Measurements from ENCODE around the gene KANSL3. TPM values are rescaled to one million over a fixed set of nuclear protein-coding genes. Genes with fewer than 3 reads are reported as not detected.

Gene KANSL3
- polyA plus RNA-seq, 1 donor (not counting 4 experiments of a cell fraction or from before 2014, with no cell fraction given) = 11.4 TPM

GRCh38 chr2:96685577-96686459 is 47.7 kb upstream of the KANSL3 start:
- Histone ChIP-seq H3K79me2 (ENCODE audit: control insufficient read depth, insufficient read depth, low read length) (no peaks in the 10 kb centered on the region), H3K9me1 (ENCODE audit: control insufficient read depth, extremely low read depth, insufficient read depth, low read length) (no peaks in the 10 kb centered on the region), H4K20me1 (ENCODE audit: control insufficient read depth, extremely low read depth, insufficient read depth, low read length) (no peaks in the 10 kb centered on the region), H3K27me3 (ENCODE audit: control insufficient read depth, extremely low read depth, insufficient read depth, low read length) (peaks cover 21% of the 10 kb centered on the region), H3K4me3 (ENCODE audit: control insufficient read depth in 2 of 3, extremely low read depth in 1 of 3, insufficient read depth in 2 of 3, low read depth in 1 of 3, low read length in 3 of 3) (no peak overlapping the region), H3K36me3 (ENCODE audit: control insufficient read depth in 2 of 2, extremely low read depth in 1 of 2, insufficient read depth in 2 of 2, low read length in 2 of 2) (no peaks in the 10 kb centered on the region), H2AFZ (ENCODE audit: control insufficient read depth, low read length) (no peak overlapping the region), H3K27ac (ENCODE audit: control insufficient read depth, insufficient read depth, low read length) (no peak overlapping the region), H3K9me3 (ENCODE audit: control insufficient read depth, low read depth, low read length) (no peaks in the 10 kb centered on the region), H3K9ac (ENCODE audit: control insufficient read depth, extremely low read depth, insufficient read depth, low read length) (no peak overlapping the region), H3K4me1 (ENCODE audit: control insufficient read depth, extremely low read depth, insufficient read depth, low read length) (no peaks in the 10 kb centered on the region), H3K4me2 (ENCODE audit: control insufficient read depth, extremely low read depth, insufficient read depth, low read depth, low read length) (no peak overlapping the region)
- TF ChIP-seq EZH2 (IDR thresholded peaks at IDR 0.05; ENCODE audit: low read length) (no peak), CTCF (optimal IDR thresholded peaks at IDR 0.05 in 1 of 3, IDR thresholded peaks at IDR 0.05 in 1 of 3, conservative IDR thresholded peaks at IDR 0.05 in 1 of 3; ENCODE audit: extremely low read depth in 1 of 3, insufficient read depth in 2 of 3, low read length in 3 of 3) (peak in 1 of 3 experiments; percentile 6)
- dilution Hi-C loops (cut with MboI; ENCODE audit: extremely low pct_ligation_motif_present, low sequenced_read_pairs) = no loop called here
- DNase-seq (ENCODE audit: low read depth, low spot score) = no peak
- no peak for FAIRE-seq

GRCh38 chr2:96684883-96685576 is 46.9 kb upstream of the KANSL3 start:
- no peak overlapping the region for H3K4me3 ChIP-seq (ENCODE audit: control insufficient read depth in 2 of 3, extremely low read depth in 1 of 3, insufficient read depth in 2 of 3, low read depth in 1 of 3, low read length in 3 of 3)
- TF ChIP-seq EZH2 (IDR thresholded peaks at IDR 0.05; ENCODE audit: low read length) (no peak), CTCF (optimal IDR thresholded peaks at IDR 0.05 in 1 of 3, IDR thresholded peaks at IDR 0.05 in 1 of 3, conservative IDR thresholded peaks at IDR 0.05 in 1 of 3; ENCODE audit: extremely low read depth in 1 of 3, insufficient read depth in 2 of 3, low read length in 3 of 3) (no peak)
- no peaks in the 10 kb centered on the region for H3K4me1 ChIP-seq (ENCODE audit: control insufficient read depth, extremely low read depth, insufficient read depth, low read length)
- no peaks in the 10 kb centered on the region for H3K9me3 ChIP-seq (ENCODE audit: control insufficient read depth, low read depth, low read length)
- H3K9ac ChIP-seq (ENCODE audit: control insufficient read depth, extremely low read depth, insufficient read depth, low read length) = no peak overlapping the region
- FAIRE-seq (no peak), DNase-seq (ENCODE audit: low read depth, low spot score) (no peak)
- H3K9me1 ChIP-seq (ENCODE audit: control insufficient read depth, extremely low read depth, insufficient read depth, low read length) = no peaks in the 10 kb centered on the region
- no peaks in the 10 kb centered on the region for H3K36me3 ChIP-seq (ENCODE audit: control insufficient read depth in 2 of 2, extremely low read depth in 1 of 2, insufficient read depth in 2 of 2, low read length in 2 of 2)
- no peak overlapping the region for H3K4me2 ChIP-seq (ENCODE audit: control insufficient read depth, extremely low read depth, insufficient read depth, low read depth, low read length)
- dilution Hi-C loops (cut with MboI; ENCODE audit: extremely low pct_ligation_motif_present, low sequenced_read_pairs) = no loop called here
- no peak overlapping the region for H3K27ac ChIP-seq (ENCODE audit: control insufficient read depth, insufficient read depth, low read length)
- no peak overlapping the region for H2AFZ ChIP-seq (ENCODE audit: control insufficient read depth, low read length)
- H4K20me1 ChIP-seq (ENCODE audit: control insufficient read depth, extremely low read depth, insufficient read depth, low read length) = no peaks in the 10 kb centered on the region
- H3K79me2 ChIP-seq (ENCODE audit: control insufficient read depth, insufficient read depth, low read length) = no peaks in the 10 kb centered on the region
- peaks cover 23% of the 10 kb centered on the region for H3K27me3 ChIP-seq (ENCODE audit: control insufficient read depth, extremely low read depth, insufficient read depth, low read length)
